Pons (tissue), 1 donor: ENCODE results near the gene TPSD1.
"Not testable (repeated sequence)": the region's sequence is repeated elsewhere in the genome, so short reads cannot be mapped to it uniquely, and the experiment has no call there.

Experiments
- DNase-seq: peaks from one replicate; pipeline ENCODE4 v3.0.0-alpha.2; 2016; ENCODE audit warnings: low spot score

TPSD1 gene

DNA sequence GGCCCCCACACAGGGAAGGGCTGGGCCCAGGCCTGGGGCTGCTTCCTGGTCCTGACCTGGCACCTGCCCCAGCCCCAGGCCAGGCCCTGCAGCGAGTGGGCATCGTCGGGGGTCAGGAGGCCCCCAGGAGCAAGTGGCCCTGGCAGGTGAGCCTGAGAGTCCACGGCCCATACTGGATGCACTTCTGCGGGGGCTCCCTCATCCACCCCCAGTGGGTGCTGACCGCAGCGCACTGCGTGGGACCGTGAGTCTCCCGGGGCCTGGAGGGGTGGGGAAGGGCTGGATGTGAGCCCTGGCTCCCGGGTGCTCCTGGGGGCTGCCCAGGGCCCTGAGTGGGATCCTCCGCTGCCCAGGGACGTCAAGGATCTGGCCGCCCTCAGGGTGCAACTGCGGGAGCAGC lies 14.8 kb upstream of the TPSD1 start:
- not testable (repeated sequence) for DNase-seq

DNA sequence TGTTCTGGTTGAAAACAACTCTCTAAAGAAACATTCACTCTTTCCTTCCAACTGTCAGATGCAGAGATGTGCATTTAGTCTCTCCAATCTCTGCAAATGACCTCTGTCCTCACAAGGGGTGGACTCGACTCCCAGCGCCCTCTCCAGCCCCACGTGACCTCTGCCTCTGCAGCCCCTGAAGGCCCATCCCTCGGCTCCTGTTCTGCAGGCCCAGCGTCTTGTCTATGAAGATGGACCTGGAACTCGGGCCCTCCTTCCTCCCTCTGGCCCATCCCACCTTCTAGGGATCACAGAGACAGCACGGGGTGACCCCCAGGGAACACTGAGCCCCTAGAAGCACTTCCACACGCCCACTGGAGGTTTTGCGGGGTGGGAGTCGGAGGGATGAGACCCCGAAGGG lies 12.5 kb upstream of the TPSD1 start:
- not testable (repeated sequence) for DNase-seq

GRCh38 chr16:1243907-1244850 lies 11.7 kb upstream of the TPSD1 start:
- DNase-seq, result not testable (repeated sequence)

DNA sequence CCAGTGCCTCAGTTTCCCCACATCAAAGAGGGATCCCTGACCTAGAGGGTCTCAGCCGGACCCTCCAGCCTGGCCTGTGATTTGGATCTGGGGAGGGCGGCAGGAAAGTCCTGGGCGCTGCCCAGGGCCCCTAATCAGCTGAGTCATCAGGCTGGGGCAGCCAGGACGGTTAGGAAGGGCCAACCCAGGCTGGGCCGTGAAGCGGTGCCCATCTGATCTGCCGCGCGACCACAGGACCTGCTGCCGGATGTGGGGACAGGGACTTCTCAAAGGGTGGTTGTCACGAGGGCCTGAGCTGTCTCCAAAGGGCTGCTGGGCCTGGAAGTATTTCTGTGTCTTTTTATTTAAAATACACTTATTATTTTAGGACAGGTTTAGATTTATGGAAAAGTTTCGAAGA lies 11.0 kb upstream of the TPSD1 start:
- DNase-seq, result no peak

DNA sequence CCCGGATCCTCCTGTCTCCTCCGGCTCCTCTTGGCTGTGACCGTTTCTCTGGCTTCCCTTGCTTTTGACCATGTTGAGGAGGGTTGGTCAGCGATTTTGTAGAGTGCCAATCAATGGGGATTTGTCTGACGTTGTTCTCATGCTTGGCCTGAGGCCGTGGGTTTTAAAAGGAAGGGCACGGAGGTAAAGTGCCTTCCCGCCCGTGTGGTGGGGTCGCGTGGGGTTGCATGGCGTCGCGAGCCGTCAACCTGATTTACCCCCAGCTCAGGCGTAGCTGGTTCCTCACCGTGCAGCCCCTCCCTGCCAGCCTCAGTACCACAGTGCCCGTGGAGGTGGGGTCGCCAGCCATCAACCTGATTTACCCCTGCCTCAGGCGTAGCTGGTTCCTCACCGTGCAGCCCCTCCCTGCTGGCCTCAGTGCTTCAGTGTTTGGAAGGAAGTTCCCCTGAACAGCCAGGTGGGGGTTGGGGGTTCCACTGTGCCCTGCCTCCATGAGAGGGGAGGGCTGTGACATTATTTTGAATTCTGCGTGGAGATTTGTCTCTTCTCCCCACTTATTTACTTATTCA lies 10.3 kb upstream of the TPSD1 start:
- no peak for DNase-seq

DNA sequence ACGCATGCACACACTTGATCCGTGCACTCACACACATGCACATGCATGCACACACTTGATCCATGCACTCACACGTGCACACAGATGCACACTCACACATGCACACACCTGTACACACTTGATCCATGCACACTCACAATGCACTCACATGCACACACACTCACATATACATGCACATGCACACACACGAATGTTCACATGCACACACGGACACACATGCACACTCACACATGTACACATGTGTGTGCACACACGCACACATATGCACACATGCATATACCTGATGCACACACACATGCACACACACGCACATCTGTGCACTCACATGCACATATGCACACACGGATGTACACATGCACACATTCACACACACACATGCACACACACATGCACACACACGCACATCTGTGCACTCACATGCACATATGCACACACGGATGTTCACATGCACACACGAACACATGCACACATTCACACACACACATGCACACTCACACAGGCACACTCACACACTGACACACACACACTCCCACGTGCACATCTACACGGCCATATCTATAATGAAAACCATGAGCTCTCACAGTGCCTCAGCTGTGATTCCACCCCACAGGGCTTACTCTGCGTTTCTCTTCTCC lies 7.8 kb upstream of the TPSD1 start:
- not testable (repeated sequence) for DNase-seq

GRCh38 chr16:1249031-1249755 lies 6.7 kb upstream of the TPSD1 start:
- not testable (repeated sequence) for DNase-seq

- not testable (repeated sequence) for DNase-seq
These were observed 2.0 kb upstream of the TPSD1 start for GRCh38 chr16:1253701-1254364.

DNA sequence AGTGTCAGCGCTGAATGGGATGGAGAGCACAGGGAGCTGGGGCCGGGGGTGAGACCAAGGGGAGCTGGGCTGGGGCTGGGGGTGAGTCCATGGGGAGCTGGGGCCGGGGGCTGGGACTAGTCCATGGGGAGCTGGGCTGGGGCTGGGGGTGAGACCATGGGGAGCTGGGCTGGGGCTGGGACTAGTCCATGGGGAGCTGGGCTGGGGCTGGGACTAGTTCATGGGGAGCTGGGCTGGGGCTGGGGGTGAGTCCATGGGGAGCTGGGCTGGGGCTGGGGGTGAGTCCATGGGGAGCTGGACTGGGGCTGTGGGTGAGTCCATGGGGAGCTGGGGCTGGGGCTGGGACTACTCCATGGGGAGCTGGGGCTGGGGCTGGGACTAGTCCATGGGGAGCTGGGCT lies 1.0 kb upstream of the TPSD1 start:
- DNase-seq, result not testable (repeated sequence)

GRCh38 chr16:1256296-1256873 lies 516 bp downstream of the TPSD1 start:
- not testable (repeated sequence) for DNase-seq

DNA sequence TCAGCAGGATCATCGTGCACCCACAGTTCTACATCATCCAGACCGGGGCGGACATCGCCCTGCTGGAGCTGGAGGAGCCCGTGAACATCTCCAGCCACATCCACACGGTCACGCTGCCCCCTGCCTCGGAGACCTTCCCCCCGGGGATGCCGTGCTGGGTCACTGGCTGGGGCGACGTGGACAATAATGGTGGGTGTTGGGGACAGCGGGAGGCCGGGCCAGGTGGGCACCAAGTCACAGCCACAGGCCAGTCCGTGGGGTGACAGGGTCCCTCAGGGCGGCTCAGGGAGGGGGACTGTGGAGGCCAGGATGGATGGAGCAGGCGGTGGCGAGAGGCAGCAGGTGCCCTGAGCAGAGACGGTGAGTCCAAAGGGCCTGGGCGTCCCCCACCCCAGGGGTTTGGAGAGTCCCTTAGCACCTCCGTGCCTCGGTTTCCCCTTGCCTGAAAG lies 1.0 kb downstream of the TPSD1 start:
- no peak for DNase-seq

DNA sequence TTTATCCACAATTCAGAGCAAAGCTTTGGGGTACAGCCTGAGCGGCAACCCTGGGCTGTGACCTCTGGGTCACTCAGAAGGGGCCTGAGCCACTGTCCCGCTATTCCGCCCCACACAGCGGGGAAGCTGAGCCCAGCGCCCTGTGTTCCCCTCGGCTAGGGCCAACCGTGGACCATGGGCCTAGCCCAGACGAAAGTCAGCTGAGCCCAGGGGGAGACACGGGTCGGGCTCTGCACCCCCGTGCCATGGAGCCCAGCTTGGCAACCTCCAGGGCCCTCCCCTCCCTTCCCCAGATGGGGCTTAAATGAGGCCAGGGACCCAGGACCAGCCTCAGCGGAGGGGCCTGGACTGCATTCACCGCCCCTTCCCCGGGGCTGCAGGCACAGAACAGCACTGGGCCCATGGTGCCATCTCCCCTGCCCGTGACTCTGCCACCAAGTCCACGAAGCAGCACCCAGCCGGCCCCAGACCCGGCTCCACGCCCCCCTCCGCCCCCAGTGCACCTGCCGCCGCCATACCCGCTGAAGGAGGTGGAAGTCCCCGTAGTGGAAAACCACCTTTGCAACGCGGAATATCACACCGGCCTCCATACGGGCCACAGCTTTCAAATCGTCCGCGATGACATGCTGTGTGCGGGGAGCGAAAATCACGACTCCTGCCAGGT lies 1.8 kb downstream of the TPSD1 start:
- no peak for DNase-seq

DNA sequence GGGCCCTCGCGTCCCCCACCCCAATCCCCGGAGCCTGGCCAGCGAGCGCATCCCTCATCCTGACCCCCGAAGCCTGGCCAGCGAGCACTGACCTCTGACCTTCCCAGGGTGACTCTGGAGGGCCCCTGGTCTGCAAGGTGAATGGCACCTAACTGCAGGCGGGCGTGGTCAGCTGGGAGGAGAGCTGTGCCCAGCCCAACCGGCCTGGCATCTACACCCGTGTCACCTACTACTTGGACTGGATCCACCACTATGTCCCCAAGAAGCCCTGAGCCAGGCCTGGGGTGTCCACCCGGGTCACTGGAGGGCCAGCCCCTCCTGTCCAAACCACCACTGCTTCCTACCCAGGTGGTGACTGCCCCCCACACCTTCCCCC lies 2.3 kb downstream of the TPSD1 start:
- DNase-seq, result no peak

- DNase-seq, result no peak
These were observed 3.3 kb downstream of the TPSD1 start for GRCh38 chr16:1258906-1259759.

GRCh38 chr16:1259760-1260068 lies 3.8 kb downstream of the TPSD1 start:
- no peak for DNase-seq

DNA sequence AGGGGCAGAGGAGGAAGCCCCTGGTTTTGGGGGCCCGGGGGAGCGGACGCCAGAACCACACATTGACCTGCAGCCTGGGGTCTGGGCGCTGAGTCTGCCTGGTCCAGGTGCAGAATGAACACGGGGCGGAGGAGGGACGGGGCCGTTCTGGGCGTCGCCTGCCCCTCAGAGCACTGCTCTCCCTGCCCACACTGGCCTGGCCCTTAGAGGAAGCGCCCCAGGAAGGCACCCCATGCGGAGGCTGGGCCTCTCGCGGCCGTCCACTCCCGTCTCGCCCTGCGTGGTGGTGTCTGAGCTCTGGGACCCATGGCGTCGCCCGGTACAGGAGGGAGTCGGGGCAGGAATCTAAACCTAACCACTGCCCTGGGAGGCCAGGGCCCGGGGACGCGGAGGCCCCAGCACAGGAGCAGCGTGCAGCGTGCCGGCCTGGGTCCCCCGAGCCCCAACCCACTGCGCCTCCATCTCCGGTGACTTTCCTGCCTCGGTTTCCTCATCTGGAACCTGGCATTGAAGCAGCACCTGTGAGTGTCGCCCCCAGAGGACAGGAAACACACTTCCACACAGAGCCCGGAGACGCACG lies 4.3 kb downstream of the TPSD1 start:
- no peak for DNase-seq

- DNase-seq, result no peak
These were observed 5.4 kb downstream of the TPSD1 start for GRCh38 chr16:1261131-1261892.

- no peak for DNase-seq
These were observed 6.5 kb downstream of the TPSD1 start for GRCh38 chr16:1262210-1262845.
